Measurements from ENCODE around the gene FUNDC2. TPM values are rescaled to one million over a fixed set of nuclear protein-coding genes. Genes with fewer than 3 reads are reported as not detected.

The FUNDC2 gene
- total RNA-seq, 4 donors from 2014 or later, result 7.8 to 51.7 (median 34.7) TPM

DNA sequence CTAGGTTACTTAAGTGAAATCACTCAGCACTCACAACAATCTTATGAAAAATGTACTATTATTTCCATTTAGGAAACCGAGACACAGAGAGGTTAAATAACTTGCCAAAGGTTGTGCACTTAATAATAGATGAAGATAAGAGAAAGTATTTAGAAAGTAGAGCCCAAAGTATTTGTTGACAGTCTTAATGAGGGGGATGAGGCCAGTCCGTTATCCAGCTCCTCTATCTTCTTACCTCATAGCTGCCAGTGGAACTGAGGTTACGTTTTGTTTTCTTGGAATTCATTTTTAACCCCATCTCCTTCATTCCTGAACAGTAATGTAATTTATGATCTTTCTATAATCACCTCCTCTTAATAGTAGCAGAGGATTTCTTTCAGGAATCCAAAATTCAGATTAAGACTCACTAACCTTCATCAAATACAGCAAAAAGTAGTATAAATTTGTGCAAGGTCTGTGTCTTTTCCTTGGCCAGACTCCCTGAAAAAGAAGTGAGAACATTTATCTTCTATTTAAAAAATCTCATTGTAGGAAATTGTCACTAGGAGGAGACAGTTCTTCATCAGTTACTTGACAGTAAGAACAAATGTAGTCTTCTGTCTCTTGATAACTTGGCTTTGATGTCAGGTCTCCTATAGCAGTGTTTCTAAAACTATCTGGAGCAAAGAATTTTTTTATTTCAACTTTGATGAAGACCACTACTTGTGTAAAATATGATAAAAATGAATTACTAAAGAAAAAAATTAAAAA lies 39.6 kb upstream of the FUNDC2 start:
- intact Hi-C loops (cut with DNase I), result no loop called here
- 54 to 62% methylated on average over 3 of the region's 3 CpGs for WGBS, 2 donors
- no peak for TF ChIP-seq POLR2A (IDR thresholded peaks at IDR 0.05)
- TF ChIP-seq, protein P1, sequence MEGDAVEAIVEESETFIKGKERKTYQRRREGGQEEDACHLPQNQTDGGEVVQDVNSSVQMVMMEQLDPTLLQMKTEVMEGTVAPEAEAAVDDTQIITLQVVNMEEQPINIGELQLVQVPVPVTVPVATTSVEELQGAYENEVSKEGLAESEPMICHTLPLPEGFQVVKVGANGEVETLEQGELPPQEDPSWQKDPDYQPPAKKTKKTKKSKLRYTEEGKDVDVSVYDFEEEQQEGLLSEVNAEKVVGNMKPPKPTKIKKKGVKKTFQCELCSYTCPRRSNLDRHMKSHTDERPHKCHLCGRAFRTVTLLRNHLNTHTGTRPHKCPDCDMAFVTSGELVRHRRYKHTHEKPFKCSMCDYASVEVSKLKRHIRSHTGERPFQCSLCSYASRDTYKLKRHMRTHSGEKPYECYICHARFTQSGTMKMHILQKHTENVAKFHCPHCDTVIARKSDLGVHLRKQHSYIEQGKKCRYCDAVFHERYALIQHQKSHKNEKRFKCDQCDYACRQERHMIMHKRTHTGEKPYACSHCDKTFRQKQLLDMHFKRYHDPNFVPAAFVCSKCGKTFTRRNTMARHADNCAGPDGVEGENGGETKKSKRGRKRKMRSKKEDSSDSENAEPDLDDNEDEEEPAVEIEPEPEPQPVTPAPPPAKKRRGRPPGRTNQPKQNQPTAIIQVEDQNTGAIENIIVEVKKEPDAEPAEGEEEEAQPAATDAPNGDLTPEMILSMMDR (IDR thresholded peaks at IDR 0.05), result no peak
- H3K4me1 ChIP-seq, result no peaks in the 10 kb centered on the region
- no peak for DNase-seq
- no peaks in the 10 kb centered on the region for H3K27me3 ChIP-seq
- no peaks in the 10 kb centered on the region for H3K36me3 ChIP-seq
- no peak overlapping the region for H3K27ac ChIP-seq
- H3K4me3 ChIP-seq, result no peak overlapping the region
- no peaks in the 10 kb centered on the region for H3K9me3 ChIP-seq

DNA sequence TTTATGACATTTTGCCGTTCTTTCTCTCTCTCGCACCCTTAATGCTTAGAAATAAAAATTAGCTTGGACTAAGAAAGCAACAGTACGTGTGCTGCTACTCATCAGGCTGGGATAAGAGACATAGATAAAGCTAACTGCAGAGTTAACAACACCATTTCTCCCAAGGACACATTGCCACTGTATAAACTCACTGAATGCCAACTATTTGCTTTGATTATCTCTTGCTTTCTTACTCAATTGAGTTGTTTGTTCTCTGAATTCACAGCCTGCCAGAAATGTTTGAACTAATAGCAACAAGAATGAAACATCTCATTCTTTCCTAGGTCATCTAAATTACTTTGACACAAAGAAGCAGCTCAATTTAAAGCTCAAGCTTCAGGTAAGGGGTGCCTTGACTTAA lies 38.7 kb upstream of the FUNDC2 start:
- no peaks in the 10 kb centered on the region for H3K36me3 ChIP-seq
- intact Hi-C loops (cut with DNase I), result no loop called here
- H3K4me1 ChIP-seq, result no peaks in the 10 kb centered on the region
- 80 to 84% methylated on average over 3 of the region's 3 CpGs for WGBS, 2 donors
- no peak overlapping the region for H3K27ac ChIP-seq
- DNase-seq, result no peak
- H3K9me3 ChIP-seq, result no peaks in the 10 kb centered on the region
- no peak overlapping the region for H3K4me3 ChIP-seq
- H3K27me3 ChIP-seq, result no peaks in the 10 kb centered on the region
- TF ChIP-seq, protein P1 (IDR thresholded peaks at IDR 0.05), result no peak
- no peak for TF ChIP-seq POLR2A (IDR thresholded peaks at IDR 0.05)

DNA sequence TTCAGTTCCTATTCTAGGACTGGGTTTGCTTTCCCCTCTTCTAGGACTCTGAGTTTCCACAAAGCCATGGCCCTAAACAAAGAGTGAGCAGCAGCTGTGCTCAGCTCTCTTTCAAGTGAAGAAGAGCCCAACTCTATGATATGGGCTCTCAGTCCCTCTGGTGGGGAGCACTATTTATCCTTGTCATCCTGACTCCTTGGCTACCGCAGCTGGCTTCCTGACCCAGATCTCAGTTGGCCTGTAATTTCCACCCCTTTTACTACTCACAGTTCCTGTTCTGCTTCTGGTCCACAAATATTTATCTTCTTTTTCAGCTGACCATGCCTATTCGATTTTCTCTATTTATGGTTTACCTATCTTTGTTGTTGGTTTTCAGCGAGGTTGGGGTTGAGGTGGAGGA lies 37.9 kb upstream of the FUNDC2 start:
- intact Hi-C loops (cut with DNase I), result no loop called here
- no peaks in the 10 kb centered on the region for H3K9me3 ChIP-seq
- no peak for TF ChIP-seq POLR2A (IDR thresholded peaks at IDR 0.05)
- TF ChIP-seq, protein P1 (IDR thresholded peaks at IDR 0.05), result no peak
- no peaks in the 10 kb centered on the region for H3K36me3 ChIP-seq
- WGBS, 2 donors, result 61 to 82% methylated on average over 3 of the region's 3 CpGs
- no peak overlapping the region for H3K4me3 ChIP-seq
- H3K4me1 ChIP-seq, result no peaks in the 10 kb centered on the region
- no peak overlapping the region for H3K27ac ChIP-seq
- no peaks in the 10 kb centered on the region for H3K27me3 ChIP-seq
- DNase-seq, result no peak

DNA sequence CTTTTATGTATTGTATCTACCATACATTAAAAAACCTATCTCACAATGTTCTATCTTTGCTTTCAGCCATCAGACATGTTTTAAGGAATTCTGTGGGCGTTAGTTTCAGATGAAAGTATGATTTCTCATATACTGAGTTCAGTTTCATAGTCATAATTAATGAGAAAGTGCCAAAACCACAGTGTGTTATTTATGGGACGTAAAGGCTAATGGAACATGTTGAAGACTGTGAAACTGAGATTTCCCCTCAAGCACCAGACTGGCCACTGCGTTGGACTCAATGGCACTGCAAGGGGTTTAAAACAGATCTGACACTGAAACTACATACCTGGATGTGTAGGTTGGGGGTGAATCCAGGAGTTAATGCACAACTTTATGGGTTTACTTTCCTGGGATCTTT lies 36.1 kb upstream of the FUNDC2 start:
- intact Hi-C loops (cut with DNase I), result no loop called here
- no peak overlapping the region for H3K27ac ChIP-seq

DNA sequence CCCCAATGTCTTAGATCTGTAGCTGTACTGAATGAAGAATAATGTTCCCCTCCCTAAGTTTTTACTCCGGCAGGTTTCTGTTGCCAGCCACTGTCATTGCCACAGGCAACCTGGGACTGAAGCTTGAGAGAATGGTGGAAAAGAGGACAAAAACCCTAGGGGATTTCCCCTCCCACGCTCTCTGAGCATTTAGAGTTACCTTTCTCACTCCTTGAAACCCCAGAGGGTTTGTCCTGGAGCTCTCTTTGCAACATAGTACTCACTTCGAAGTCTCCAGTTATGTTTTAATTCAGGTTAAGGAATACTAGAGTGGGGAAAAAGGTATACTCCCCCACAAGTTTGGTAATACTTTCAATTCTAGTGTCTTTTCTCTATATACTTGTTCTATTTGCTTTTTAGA lies 35.6 kb upstream of the FUNDC2 start:
- TF ChIP-seq, protein P1 (IDR thresholded peaks at IDR 0.05), result no peak
- no peak for TF ChIP-seq POLR2A (IDR thresholded peaks at IDR 0.05)
- Histone ChIP-seq H3K4me1 (no peaks in the 10 kb centered on the region), H3K27ac (no peak overlapping the region), H3K36me3 (no peaks in the 10 kb centered on the region), H3K4me3 (no peak overlapping the region), H3K9me3 (no peaks in the 10 kb centered on the region), H3K27me3 (no peaks in the 10 kb centered on the region)
- intact Hi-C loops (cut with DNase I), result no loop called here
- 39 to 46% methylated on average over 3 of the region's 3 CpGs for WGBS, 2 donors
- no peak for DNase-seq

More for the DNA sequence above, 36.1 kb upstream of the FUNDC2 start:
- TF ChIP-seq POLR2A (IDR thresholded peaks at IDR 0.05), result no peak
- TF ChIP-seq, protein P1 (IDR thresholded peaks at IDR 0.05), result no peak
- WGBS, 2 donors, result 51 to 88% methylated on average over 3 of the region's 3 CpGs
- Histone ChIP-seq H3K4me3 (no peak overlapping the region), H3K9me3 (no peaks in the 10 kb centered on the region), H3K4me1 (no peaks in the 10 kb centered on the region), H3K36me3 (no peaks in the 10 kb centered on the region), H3K27me3 (no peaks in the 10 kb centered on the region)
- no peak for DNase-seq
